Lower leg skin (tissue), 3 donors: ENCODE data around the gene SSR1.

Source experiments
- CTCF ChIP-seq, 3 donors: fragments of 450-650 bp; IDR thresholded peaks; one replicate each; pipeline ENCODE4 v1.5.1; 2016; ENCODE audit warnings: antibody characterized with exemption in 3 of 3, mild to moderate bottlenecking in 3 of 3, moderate library complexity in 2 of 3
- POLR2A ChIP-seq, 2 donors: fragments of 450-650 bp; IDR thresholded peaks; one replicate each; pipeline ENCODE4 v1.6.1; 2016 to 2017; ENCODE audit warnings: antibody characterized with exemption in 2 of 2, mild to moderate bottlenecking in 1 of 2, moderate library complexity in 1 of 2

GRCh38 chr6:7240351-7240750 lies 72.6 kb downstream of the SSR1 start:
- TF ChIP-seq CTCF (IDR thresholded peaks at IDR 0.05) (no peak), POLR2A (IDR thresholded peaks at IDR 0.05) (no peak)
